Neural progenitor cell (in vitro differentiated cells): ENCODE data around the gene MRPS34. TPM values are rescaled to one million over a fixed set of nuclear protein-coding genes. Genes with fewer than 3 reads are reported as not detected.

ENCODE experiments used
- DNase-seq: peaks from one replicate; pipeline ENCODE4 v3.0.0-alpha.2; 2016; ENCODE audit warnings: low spot score
- H2AFZ ChIP-seq: fragments of 200-600 bp; sonication (generic); replicated peaks from 2 replicates; pipeline ENCODE4 v1.6.1; 2016; ENCODE audit warnings: antibody characterized with exemption
- H3F3A ChIP-seq: fragments of 200-600 bp; sonication (generic); 2 replicates; pipeline ENCODE4 v1.6.1; 2016; ENCODE audit warnings: antibody characterized with exemption, low read depth
- H3K27ac ChIP-seq: fragments of 200-600 bp; sonication (generic); 2 replicates; pipeline ENCODE4 v1.5.1; 2016; ENCODE audit warnings: mild to moderate bottlenecking
- H3K27me3 ChIP-seq: fragments of 200-600 bp; sonication (generic); 2 replicates; pipeline ENCODE4 v1.6.1; 2016; ENCODE audit warnings: mild to moderate bottlenecking, moderate library complexity
- H3K36me3 ChIP-seq: fragments of 200-600 bp; sonication (generic); 2 replicates; pipeline ENCODE4 v1.5.1; 2016
- H3K4me1 ChIP-seq: fragments of 200-600 bp; sonication (generic); 2 replicates; pipeline ENCODE4 v1.6.1; 2016; ENCODE audit warnings: mixed run types
- H3K4me2 ChIP-seq: fragments of 200-600 bp; sonication (generic); 2 replicates; pipeline ENCODE4 v1.6.1; 2016
- H3K4me3 ChIP-seq: fragments of 200-600 bp; sonication (generic); 2 replicates; pipeline ENCODE4 v1.5.1; 2016
- H3K79me2 ChIP-seq: fragments of 200-600 bp; sonication (generic); 2 replicates; pipeline ENCODE4 v1.6.1; 2016; ENCODE audit warnings: low read depth
- H3K9ac ChIP-seq: fragments of 200-600 bp; sonication (generic); 2 replicates; pipeline ENCODE4 v1.6.1; 2016
- H3K9me3 ChIP-seq: fragments of 200-600 bp; sonication (generic); 2 replicates; pipeline ENCODE4 v1.5.1; 2016; ENCODE audit warnings: low read depth
- H4K20me1 ChIP-seq: fragments of 200-600 bp; sonication (generic); 2 replicates; pipeline ENCODE4 v1.6.1; 2016; ENCODE audit warnings: low read depth
- H3K27ac Mint-ChIP-seq: 3 replicates; pipeline ENCODE4 v1.8.0; 2021; ENCODE audit warnings: mixed read lengths
- H3K27me3 Mint-ChIP-seq: 2 replicates; pipeline ENCODE4 v1.8.0; 2022; ENCODE audit warnings: low read depth, mild to moderate bottlenecking, inconsistent platforms, moderate library complexity, mixed read lengths; ENCODE audit not compliant: insufficient read depth
- H3K36me3 Mint-ChIP-seq: 3 replicates; pipeline ENCODE4 v1.8.0; 2021; ENCODE audit warnings: mixed read lengths
- H3K4me1 Mint-ChIP-seq: 3 replicates; pipeline ENCODE4 v1.8.0; 2021; ENCODE audit warnings: mixed read lengths
- H3K4me3 Mint-ChIP-seq: 3 replicates; pipeline ENCODE4 v1.8.0; 2021; ENCODE audit warnings: mild to moderate bottlenecking, moderate library complexity, mixed read lengths
- H3K9me3 Mint-ChIP-seq: 3 replicates; pipeline ENCODE4 v1.8.0; 2020; ENCODE audit warnings: mixed read lengths
- EZH2 ChIP-seq: fragments of 200-600 bp; sonication (generic); IDR thresholded peaks from 2 replicates; pipeline ENCODE4 v1.6.1; 2017; ENCODE audit warnings: antibody characterized with exemption, mild to moderate bottlenecking, moderate library complexity
- EZH2phosphoT487 ChIP-seq: fragments of 200-600 bp; sonication (generic); IDR thresholded peaks from 2 replicates; pipeline ENCODE4 v1.6.1; 2017; ENCODE audit warnings: antibody characterized with exemption
- total RNA-seq: library from RNA; depleted of rRNA; stranded (reverse); fragments of >200 nt; gene quantifications from 2 replicates; pipeline ENCODE4 v1.2.3, GENCODE V29; 2015; ENCODE audit warnings: low replicate concordance
- TF ChIP-seq, protein P1 (sequence below): fragments of 200-600 bp; sonication (generic); IDR thresholded peaks from 2 replicates; pipeline ENCODE4 v1.5.1; 2017; ENCODE audit warnings: antibody characterized with exemption, mild to moderate bottlenecking

The MRPS34 gene
- total RNA-seq, 1 donor from 2014 or later: 48.4 TPM

DNA sequence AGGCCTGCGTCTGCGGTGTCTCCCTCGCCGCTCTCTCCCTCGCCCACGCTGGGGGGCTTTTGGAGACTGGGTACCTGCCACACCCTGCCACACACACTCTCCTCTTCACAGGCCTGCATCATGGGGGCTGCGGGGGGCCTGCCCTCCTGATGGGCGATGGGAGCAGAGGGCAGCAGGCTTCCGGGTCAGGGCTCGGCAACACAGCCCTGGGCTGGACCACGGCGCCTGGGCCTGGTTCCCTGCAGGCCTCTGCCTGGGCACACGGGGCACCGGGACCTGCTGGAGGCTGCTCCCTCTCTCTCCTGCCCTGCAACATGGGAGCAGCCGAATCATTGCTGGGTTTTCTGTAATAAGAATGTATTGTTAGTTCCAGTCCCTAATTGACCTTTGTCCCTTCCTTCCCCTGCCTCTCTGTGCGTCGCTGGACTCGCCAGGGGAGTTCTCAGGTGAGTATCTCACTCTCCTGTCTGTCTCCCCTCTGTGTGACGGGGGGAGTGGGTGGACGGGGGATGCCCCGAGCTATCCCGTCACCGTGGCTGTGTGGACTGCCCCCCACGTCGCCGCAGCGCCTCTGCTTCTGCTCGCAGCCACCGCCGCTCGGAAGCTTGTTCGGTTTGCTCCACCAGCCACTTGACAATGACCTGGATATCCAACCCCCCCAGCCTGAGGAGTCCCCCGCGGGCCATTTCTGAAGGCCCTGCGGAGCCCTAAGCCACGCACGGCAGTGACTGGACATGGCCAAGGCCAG is 15.0 kb downstream of the MRPS34 start:
- no peak overlapping the region for H3K9ac ChIP-seq
- no peaks in the 10 kb centered on the region for H3K79me2 ChIP-seq
- H3K4me1 Mint-ChIP-seq: no peaks in the 10 kb centered on the region
- H3K4me1 ChIP-seq: no peaks in the 10 kb centered on the region
- peaks cover 1% of the 10 kb centered on the region for H3F3A ChIP-seq
- no peak overlapping the region for H3K4me2 ChIP-seq
- peaks cover 4% of the 10 kb centered on the region for H3K27me3 Mint-ChIP-seq
- H3K36me3 Mint-ChIP-seq: peaks cover 7% of the 10 kb centered on the region
- no peak overlapping the region for H3K27ac ChIP-seq
- DNase-seq: no peak
- H3K9me3 ChIP-seq: no peaks in the 10 kb centered on the region
- TF ChIP-seq EZH2 (no peak), EZH2phosphoT487 (no peak)
- TF ChIP-seq, protein P1, sequence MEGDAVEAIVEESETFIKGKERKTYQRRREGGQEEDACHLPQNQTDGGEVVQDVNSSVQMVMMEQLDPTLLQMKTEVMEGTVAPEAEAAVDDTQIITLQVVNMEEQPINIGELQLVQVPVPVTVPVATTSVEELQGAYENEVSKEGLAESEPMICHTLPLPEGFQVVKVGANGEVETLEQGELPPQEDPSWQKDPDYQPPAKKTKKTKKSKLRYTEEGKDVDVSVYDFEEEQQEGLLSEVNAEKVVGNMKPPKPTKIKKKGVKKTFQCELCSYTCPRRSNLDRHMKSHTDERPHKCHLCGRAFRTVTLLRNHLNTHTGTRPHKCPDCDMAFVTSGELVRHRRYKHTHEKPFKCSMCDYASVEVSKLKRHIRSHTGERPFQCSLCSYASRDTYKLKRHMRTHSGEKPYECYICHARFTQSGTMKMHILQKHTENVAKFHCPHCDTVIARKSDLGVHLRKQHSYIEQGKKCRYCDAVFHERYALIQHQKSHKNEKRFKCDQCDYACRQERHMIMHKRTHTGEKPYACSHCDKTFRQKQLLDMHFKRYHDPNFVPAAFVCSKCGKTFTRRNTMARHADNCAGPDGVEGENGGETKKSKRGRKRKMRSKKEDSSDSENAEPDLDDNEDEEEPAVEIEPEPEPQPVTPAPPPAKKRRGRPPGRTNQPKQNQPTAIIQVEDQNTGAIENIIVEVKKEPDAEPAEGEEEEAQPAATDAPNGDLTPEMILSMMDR: no peak
- H3K27ac Mint-ChIP-seq: no peak overlapping the region
- no peak overlapping the region for H3K4me3 ChIP-seq
- H4K20me1 ChIP-seq: peaks cover 1% of the 10 kb centered on the region
- no peaks in the 10 kb centered on the region for H3K9me3 Mint-ChIP-seq
- H2AFZ ChIP-seq: no peak overlapping the region
- no peaks in the 10 kb centered on the region for H3K36me3 ChIP-seq
- no peak overlapping the region for H3K4me3 Mint-ChIP-seq
- H3K27me3 ChIP-seq: no peaks in the 10 kb centered on the region

DNA sequence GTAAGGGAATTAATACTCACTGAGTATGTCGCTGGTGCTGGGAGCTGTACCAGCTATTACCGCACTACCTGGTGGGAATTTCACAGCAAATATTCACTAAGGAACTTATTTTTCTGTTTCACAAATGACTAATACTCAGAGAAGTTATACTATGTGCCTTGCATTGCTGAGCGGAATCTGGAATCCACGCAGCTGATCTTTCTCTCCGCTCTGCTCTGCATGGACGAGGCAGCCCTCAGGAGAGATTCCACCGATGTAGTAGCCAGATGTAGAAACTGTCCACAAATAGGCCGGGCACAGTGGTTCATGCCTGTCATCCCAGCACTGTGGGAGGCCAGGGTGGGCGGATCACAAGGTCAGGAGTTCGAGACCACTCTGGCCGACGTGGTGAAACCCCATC is 18.7 kb downstream of the MRPS34 start:
- Mint-ChIP-seq H3K36me3 (peaks cover 5% of the 10 kb centered on the region), H3K9me3 (no peaks in the 10 kb centered on the region), H3K4me3 (no peak overlapping the region), H3K27me3 (peaks cover 4% of the 10 kb centered on the region), H3K4me1 (no peaks in the 10 kb centered on the region), H3K27ac (no peak overlapping the region)
- no peak for DNase-seq
- Histone ChIP-seq H3K4me3 (no peak overlapping the region), H3K79me2 (no peaks in the 10 kb centered on the region), H4K20me1 (no peaks in the 10 kb centered on the region), H3K9ac (no peak overlapping the region), H3F3A (no peaks in the 10 kb centered on the region), H2AFZ (no peak overlapping the region), H3K4me1 (no peaks in the 10 kb centered on the region), H3K27ac (no peak overlapping the region), H3K36me3 (no peaks in the 10 kb centered on the region), H3K27me3 (no peaks in the 10 kb centered on the region), H3K9me3 (no peaks in the 10 kb centered on the region), H3K4me2 (no peak overlapping the region)
- TF ChIP-seq EZH2phosphoT487: no peak
- TF ChIP-seq EZH2: no peak
- TF ChIP-seq, protein P1: no peak

DNA sequence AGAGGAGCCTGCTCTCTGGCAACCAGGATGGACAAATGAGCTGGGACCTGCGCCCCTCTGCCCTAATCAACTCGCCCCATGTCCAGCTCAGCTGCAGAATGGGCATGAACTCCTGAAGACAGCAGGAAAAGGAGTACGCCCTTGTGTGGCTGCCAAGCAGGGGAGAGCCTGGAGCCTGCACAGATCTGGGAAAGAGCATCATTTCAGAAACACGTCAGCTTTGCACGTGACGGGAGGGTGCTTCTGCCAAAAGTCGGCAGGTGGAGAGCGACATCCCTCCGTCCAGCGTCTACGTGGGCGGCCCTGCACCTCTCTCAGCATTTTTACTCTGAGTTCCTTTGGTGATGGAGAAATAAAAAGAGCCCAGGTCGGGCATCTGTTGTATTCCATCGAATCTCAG is 20.1 kb downstream of the MRPS34 start:
- Mint-ChIP-seq H3K36me3 (peaks cover 5% of the 10 kb centered on the region), H3K27ac (no peak overlapping the region), H3K27me3 (peaks cover 4% of the 10 kb centered on the region), H3K9me3 (no peaks in the 10 kb centered on the region), H3K4me1 (no peaks in the 10 kb centered on the region), H3K4me3 (no peak overlapping the region)
- no peaks in the 10 kb centered on the region for H3K79me2 ChIP-seq
- no peak for DNase-seq
- H3K4me1 ChIP-seq: no peaks in the 10 kb centered on the region
- no peak overlapping the region for H2AFZ ChIP-seq
- no peak overlapping the region for H3K27ac ChIP-seq
- H3K9me3 ChIP-seq: no peaks in the 10 kb centered on the region
- TF ChIP-seq, protein P1: no peak
- TF ChIP-seq EZH2: no peak
- no peak for TF ChIP-seq EZH2phosphoT487
- H3K9ac ChIP-seq: no peak overlapping the region
- H3F3A ChIP-seq: no peaks in the 10 kb centered on the region
- H3K27me3 ChIP-seq: no peaks in the 10 kb centered on the region
- no peak overlapping the region for H3K4me3 ChIP-seq
- H4K20me1 ChIP-seq: no peaks in the 10 kb centered on the region
- no peak overlapping the region for H3K4me2 ChIP-seq
- H3K36me3 ChIP-seq: no peaks in the 10 kb centered on the region
